ENCODE measurements around the gene SAPCD2. TPM values are rescaled to one million over a fixed set of nuclear protein-coding genes. Genes with fewer than 3 reads are reported as not detected.

Gene SAPCD2
- total and polyA plus RNA-seq, 2 experiments from 2014 or later = 4.7 to 42.1 TPM

DNA sequence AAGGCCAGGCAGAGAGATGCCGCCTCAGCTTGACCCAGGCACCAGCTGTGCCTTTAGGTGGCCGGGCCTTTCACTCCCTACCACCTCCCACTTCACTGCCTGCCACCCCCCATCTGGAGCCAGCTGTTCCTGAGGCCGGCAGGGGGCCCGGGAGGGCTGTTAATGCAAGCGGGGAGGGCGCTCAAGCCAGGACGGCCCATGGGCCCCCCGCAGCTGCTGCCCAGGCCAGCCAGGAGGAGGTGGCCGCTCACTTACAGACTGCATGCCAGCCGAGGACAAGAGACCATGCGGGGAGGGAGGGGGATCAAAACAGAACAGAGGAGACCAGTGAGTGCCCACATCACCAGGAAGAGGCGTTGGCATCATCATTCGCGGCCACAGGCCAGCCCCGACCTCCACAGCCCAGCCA is 46.8 kb downstream of the SAPCD2 start:
- DNase-seq (ENCODE audit: low read depth in 1 of 2, low spot score in 1 of 2) = no peak
- Histone ChIP-seq H3K4me3 (no peak overlapping the region), H3K27ac (no peak overlapping the region), H3K9me3 (ENCODE audit: low read depth) (no peaks in the 10 kb centered on the region), H3K36me3 (no peaks in the 10 kb centered on the region), H3K27me3 (no peaks in the 10 kb centered on the region), H3K4me1 (ENCODE audit: low read depth) (peaks cover 5% of the 10 kb centered on the region)
- TF ChIP-seq, protein P1, sequence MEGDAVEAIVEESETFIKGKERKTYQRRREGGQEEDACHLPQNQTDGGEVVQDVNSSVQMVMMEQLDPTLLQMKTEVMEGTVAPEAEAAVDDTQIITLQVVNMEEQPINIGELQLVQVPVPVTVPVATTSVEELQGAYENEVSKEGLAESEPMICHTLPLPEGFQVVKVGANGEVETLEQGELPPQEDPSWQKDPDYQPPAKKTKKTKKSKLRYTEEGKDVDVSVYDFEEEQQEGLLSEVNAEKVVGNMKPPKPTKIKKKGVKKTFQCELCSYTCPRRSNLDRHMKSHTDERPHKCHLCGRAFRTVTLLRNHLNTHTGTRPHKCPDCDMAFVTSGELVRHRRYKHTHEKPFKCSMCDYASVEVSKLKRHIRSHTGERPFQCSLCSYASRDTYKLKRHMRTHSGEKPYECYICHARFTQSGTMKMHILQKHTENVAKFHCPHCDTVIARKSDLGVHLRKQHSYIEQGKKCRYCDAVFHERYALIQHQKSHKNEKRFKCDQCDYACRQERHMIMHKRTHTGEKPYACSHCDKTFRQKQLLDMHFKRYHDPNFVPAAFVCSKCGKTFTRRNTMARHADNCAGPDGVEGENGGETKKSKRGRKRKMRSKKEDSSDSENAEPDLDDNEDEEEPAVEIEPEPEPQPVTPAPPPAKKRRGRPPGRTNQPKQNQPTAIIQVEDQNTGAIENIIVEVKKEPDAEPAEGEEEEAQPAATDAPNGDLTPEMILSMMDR (IDR thresholded peaks at IDR 0.05; ENCODE audit: low read depth, low read length) = no peak

DNA sequence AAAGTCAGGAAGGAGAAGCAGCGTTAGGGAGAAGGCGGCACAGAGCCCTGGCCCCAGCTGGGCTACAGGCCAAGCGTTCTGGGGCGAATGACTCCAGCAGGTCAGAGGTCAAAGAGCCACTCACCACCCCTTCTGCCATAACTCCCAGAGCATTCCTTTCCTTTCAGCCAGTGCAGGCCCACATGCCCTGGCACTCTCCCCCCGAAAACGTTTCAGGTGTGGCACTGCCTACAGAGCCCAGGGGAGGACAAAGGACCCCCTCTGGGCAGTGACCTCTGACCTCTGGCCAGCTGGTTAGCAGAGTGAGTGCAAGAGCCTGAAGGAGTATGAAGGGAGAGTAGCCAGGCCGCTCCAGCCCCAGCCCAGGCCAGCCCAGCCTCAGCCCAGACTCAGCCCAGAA is 47.2 kb downstream of the SAPCD2 start:
- Histone ChIP-seq H3K9me3 (ENCODE audit: low read depth) (no peaks in the 10 kb centered on the region), H3K36me3 (no peaks in the 10 kb centered on the region), H3K27me3 (no peaks in the 10 kb centered on the region), H3K4me1 (ENCODE audit: low read depth) (peaks cover 5% of the 10 kb centered on the region), H3K27ac (no peak overlapping the region), H3K4me3 (no peak overlapping the region)
- DNase-seq (ENCODE audit: low read depth in 1 of 2, low spot score in 1 of 2) = no peak
- TF ChIP-seq, protein P1 (IDR thresholded peaks at IDR 0.05; ENCODE audit: low read depth, low read length) = no peak

DNA sequence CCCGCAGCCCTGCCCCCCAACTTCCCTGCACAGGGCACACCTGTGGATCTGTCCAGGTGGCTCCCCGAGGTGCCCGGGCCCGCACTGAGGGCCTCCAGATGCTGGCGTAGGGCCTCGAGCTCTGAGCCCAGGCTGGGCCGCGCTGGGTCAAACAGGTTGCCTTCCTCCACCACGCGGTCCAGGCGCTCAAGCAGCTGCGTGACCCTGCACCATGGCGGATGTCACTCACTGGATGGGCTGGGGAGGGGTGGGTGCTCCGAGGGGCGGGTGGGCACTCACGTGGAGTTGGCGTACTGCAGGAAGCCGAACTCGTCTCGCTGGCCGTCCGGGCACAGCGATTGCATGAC is 47.7 kb downstream of the SAPCD2 start:
- Histone ChIP-seq H3K36me3 (no peaks in the 10 kb centered on the region), H3K27ac (no peak overlapping the region), H3K4me1 (ENCODE audit: low read depth) (peaks cover 5% of the 10 kb centered on the region), H3K4me3 (no peak overlapping the region), H3K27me3 (no peaks in the 10 kb centered on the region), H3K9me3 (ENCODE audit: low read depth) (no peaks in the 10 kb centered on the region)
- DNase-seq (ENCODE audit: low read depth in 1 of 2, low spot score in 1 of 2) = no peak
- TF ChIP-seq, protein P1 (IDR thresholded peaks at IDR 0.05; ENCODE audit: low read depth, low read length) = no peak

DNA sequence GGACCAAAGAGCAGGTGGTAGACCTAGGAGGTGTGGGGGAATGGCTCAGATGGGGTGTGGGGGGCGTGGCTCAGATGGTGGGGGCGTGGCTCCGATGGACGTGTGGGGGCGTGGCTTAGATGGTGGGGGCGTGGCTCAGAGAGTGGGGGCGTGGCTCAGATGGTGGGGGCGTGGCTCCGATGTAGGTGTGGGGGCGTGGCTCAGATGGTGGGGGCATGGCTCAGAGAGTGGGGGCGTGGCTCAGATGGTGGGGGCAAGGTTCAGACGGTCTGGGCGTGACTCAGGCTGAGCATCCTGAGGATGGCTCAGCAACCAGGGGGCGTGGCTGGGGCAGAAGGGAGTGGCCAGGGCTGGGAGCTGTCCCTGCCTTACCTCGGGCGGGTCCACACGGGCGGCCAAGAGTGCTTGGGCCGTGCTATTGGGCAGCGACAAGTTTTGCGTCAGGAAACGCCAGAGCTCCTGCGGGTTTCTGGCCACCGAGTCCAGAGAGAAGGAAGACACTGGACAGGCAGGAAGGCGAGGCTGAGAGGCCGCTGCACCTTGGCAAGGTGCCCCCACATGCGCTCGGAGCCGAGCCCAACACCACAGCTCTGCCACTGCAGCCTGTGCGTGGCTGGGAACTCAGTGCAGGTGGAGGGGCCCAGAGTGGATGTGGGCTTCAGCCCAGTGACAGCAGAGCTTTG is 48.2 kb downstream of the SAPCD2 start:
- H3K9me3 ChIP-seq (ENCODE audit: low read depth) = no peaks in the 10 kb centered on the region
- no peaks in the 10 kb centered on the region for H3K36me3 ChIP-seq
- H3K27ac ChIP-seq = no peak overlapping the region
- H3K27me3 ChIP-seq = no peaks in the 10 kb centered on the region
- no peak overlapping the region for H3K4me3 ChIP-seq
- TF ChIP-seq, protein P1 (IDR thresholded peaks at IDR 0.05; ENCODE audit: low read depth, low read length) = no peak
- DNase-seq (ENCODE audit: low read depth in 1 of 2, low spot score in 1 of 2) = peak; percentile 13 to 47
- H3K4me1 ChIP-seq (ENCODE audit: low read depth) = peaks cover under 1% of the 10 kb centered on the region

DNA sequence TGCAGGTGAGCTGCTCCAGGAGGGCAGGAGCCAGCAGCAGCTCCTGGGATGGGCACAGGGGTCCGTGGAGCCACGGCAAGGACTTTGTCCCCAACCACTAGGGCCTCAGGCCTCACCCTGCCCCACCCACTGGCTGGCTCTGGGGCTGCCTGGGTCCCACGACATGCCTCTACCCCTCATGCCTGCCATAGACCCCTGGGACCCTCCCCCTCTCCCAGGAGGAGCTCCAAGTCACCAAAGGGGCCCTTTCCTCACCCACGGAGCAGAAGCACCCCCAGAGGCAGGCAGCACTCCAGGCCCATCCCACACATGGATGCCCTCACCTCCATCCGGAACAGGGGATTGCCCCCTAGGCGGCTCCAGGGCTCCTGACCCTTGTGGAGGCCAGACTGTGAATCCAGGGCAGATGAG is 48.8 kb downstream of the SAPCD2 start:
- Histone ChIP-seq H3K9me3 (ENCODE audit: low read depth) (no peaks in the 10 kb centered on the region), H3K27ac (no peak overlapping the region), H3K4me1 (ENCODE audit: low read depth) (no peaks in the 10 kb centered on the region), H3K4me3 (no peak overlapping the region), H3K27me3 (no peaks in the 10 kb centered on the region), H3K36me3 (no peaks in the 10 kb centered on the region)
- DNase-seq (ENCODE audit: low read depth in 1 of 2, low spot score in 1 of 2) = no peak
- TF ChIP-seq, protein P1 (IDR thresholded peaks at IDR 0.05; ENCODE audit: low read depth, low read length) = no peak

All from cardiac muscle cell (in vitro differentiated cells and primary cell).